HG03575 (cell line): Measurements from ENCODE around the gene RNF141.

Source experiments
- ATAC-seq: cut with Tn5 transposase; IDR thresholded peaks from one replicate; pipeline ENCODE4 v1.9.1; 2021; ENCODE audit not compliant: unreplicated experiment, insufficient number of reproducible peaks, low FRiP score; ENCODE audit errors: extremely low read depth

RNF141 gene

GRCh38 chr11:10528121-10528520, 12.9 kb downstream of the RNF141 start:
- ATAC-seq: no peak

DNA sequence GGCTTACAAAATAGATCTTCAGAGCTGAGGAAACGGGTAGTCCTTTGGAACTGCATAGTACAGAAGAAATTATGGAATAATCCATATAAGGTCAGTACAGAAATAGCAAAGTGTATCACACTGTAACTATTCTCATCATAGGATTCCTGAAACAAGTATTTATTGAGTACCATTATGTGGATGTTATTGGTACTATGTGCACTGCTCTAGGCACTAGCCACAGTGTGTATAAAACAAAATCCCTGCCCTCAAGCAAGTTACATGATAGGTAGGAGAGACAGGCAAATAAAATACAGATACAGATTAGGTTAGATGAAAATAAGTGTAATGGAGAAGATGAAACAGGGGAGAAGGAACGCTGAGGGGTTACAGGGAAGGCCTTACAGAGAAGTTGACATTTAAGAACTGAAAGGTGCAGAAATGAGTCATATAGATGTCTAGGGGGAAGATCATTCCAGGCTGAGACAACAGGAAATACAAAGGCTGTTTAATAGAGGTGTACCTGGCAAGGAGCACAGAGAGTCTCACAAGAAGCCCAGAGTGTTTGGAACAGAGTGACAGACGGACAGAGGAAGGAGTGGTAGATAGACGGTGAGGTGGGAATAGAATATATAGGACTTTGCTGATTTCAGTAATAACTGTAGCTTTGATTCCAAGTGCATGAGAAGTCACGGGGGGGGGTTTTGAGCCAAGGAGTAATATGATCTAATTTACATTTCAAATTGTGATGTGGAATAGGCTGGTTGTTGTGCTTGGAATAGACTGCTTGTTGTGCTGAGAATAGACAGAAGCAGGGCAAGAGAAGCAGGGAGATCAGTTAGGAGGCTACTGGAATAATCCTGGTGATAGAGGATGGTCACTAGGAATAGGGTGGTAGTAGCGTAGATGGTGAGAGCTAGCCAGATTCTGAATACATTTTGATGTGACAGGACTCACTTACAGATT, 13.7 kb downstream of the RNF141 start:
- peak; percentile 66 for ATAC-seq

DNA sequence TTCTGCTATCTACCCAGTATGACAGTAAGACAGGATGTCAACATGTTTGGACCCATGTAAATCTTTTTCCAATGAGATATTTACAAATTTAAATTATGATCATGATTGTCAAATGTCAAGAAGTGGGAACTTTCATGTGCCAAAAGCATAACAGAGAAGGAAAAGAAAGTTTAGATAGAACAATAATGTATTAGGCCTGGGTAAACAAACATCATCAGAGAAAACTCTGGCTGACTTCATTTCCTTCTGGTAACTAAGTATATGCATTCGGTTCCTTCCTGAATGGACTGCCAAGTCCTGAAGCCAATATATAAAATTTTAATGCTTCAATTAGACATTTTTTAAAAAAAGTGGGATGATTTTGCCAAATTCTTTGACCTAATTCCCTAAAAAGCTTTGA, 16.5 kb downstream of the RNF141 start:
- ATAC-seq: no peak

GRCh38 chr11:10522921-10523320, 18.1 kb downstream of the RNF141 start:
- no peak for ATAC-seq

- no peak for ATAC-seq
Measured at GRCh38 chr11:10522276-10522675, 18.7 kb downstream of the RNF141 start.

DNA sequence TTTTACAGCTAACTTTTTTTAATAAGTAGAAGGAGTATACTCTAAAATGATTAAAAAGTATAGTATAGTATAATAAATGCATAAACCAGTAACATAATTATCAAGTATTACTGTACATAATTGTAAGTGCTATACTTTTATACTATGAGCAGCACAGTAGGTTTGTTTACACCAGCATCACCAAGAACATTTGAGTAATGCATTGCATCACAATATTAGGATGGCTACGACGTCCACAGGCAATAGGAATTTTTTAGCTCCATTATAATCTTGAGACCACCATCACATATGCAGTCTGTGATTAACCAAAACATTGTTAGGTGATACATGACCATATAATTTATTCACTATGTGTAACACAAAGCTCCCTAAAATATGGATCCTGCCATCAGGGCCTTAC, 20.4 kb downstream of the RNF141 start:
- ATAC-seq: no peak

GRCh38 chr11:10519630-10520029, 21.4 kb downstream of the RNF141 start:
- ATAC-seq: no peak

DNA sequence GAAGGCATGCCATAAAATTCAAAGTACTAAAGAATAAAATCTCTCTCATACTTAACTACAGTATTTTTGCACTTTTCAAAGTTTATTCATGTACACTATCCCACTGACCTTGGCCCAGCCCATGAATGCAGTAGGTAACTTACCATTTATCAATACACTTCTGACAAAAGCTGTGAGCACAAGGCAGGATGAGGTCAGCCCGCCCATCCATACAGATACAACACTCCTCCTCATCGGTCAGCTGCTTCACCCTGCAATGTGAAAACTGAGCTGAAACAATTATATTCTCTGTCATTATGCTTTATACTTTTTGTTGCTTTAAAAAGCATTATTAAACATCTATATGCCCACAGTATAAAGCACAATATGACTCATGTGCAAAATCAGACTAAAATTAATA, 22.1 kb downstream of the RNF141 start:
- ATAC-seq: no peak

DNA sequence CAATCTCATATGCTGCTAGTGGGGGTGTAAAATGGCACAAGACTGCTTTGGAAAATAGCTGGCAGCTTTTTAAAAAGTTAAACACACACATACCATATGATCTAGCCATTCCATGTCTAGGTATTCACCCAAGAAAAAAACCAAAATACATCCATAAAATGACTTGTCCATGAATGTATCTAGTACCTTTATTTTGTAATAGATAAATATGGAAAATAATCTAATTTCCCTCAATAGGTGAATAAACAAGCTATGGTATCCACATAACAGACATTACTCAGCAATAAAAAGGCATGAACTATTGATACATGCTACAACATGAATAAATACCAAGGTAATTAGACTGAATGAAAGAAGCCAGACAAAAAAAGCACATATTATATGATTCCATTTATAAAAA, 22.9 kb downstream of the RNF141 start:
- no peak for ATAC-seq

- no peak for ATAC-seq
Measured at GRCh38 chr11:10515418-10515817, 25.6 kb downstream of the RNF141 start.

- ATAC-seq: no peak
Measured at GRCh38 chr11:10514709-10515108, 26.3 kb downstream of the RNF141 start.

GRCh38 chr11:10514202-10514601, 26.8 kb downstream of the RNF141 start:
- ATAC-seq: no peak

DNA sequence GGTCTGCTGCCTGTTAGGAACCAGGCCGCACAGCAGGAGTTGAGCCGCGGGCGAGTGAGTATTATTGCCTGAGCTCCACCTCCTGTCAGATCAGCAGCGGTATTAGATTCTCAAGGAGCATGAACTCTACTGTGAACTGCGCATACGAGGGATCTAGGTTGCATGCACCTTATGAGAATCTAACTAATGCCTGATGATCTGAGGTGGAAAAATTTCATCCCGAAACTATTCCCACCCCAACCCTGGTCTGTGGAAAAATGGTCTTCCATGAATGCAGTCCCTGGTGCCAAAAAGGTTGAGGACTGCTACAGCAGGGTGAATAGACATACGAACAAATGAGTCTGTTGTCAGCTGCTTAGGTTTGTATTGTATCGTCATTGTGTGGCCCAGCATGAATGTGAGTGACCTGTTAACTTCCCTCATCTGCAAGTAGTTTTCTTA, 29.8 kb downstream of the RNF141 start:
- ATAC-seq: no peak

GRCh38 chr11:10506008-10506370, 35.0 kb downstream of the RNF141 start:
- ATAC-seq: no peak

DNA sequence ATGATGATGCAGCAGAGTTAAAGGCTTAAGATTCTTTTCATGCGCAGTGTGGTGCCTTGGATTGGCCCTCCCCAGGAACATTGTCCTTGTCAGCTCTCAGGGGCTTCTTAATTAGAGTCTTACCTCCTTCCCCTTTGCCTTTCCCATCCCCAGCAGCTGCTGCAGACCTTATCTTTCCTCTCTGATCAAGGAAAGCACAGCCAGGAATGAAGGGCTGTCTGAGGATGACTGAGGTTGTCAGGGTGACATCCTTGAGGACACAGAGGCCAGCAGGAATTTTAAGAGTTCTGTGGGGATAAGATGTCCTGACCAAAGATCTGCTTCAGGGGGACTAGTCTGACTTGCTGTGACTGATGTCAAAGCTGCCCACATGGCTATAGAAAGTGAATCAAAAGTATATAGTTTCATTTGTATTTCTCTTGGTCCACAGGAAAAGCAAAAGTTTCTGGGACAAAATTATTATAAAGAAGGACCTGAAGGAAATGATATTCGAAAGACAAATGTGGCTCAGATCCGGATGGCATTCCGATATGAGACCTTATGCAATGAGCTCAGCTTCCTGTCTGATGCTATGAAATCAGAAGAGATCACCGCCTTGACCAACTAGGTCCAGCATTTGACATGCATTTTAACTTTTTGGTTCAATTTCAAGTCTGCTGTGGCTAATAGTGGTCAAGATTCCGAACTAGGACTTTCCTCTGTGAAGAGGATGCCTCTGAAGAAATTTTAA, 35.5 kb downstream of the RNF141 start:
- no peak for ATAC-seq

DNA sequence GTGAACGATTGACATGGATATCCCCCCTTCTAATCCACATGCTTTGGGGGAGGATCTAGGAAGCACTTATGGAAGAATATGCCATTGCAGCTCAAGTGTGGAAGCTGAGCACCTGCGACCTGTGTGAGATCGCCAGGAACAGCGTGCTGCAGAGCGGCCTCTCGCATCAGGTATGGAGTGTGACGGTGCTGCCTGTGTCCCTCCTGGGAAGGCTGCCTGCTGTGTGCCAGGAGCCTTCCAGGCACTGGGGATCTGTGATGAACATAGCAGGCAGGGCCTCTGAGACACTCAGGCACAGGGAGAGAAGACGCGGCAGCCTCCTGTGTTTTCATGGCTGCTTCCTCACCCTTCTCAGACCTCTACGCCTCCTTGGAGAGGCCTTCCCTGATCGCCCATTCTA, 36.5 kb downstream of the RNF141 start:
- no peak for ATAC-seq

DNA sequence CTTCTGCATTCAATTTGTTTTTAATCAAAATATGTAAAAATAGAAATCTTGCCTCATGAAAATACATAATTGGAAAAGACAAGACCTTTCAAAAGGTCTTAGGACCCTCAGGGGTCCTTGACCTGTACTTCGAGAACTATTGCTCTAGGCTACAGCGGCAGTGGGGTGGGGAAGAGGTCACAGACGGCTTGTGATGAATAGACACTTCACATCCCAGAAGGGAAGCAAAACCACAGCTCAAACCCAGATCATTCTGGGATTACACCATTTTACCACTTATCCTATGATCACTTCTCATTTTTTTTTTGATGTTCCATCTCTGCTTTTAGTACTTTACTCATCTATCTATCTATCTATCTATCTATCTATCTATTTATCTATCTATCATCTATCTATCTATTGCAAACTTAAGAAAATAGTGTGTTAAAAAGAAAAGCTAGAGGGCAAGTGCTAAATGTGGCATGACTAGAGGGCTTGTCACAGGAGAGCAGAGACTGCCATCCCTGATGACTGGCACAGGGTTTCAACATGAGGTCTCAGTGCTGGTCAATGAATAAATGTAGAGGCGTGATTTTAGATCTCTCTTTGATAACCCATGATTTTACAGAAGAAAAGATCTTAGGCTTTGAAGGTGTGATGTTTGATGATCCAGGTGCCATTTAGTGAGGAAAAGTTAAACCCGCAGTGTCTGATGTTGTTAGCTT, 37.1 kb downstream of the RNF141 start:
- ATAC-seq: no peak

- ATAC-seq: no peak
Measured at GRCh38 chr11:10503221-10503620, 37.8 kb downstream of the RNF141 start.

DNA sequence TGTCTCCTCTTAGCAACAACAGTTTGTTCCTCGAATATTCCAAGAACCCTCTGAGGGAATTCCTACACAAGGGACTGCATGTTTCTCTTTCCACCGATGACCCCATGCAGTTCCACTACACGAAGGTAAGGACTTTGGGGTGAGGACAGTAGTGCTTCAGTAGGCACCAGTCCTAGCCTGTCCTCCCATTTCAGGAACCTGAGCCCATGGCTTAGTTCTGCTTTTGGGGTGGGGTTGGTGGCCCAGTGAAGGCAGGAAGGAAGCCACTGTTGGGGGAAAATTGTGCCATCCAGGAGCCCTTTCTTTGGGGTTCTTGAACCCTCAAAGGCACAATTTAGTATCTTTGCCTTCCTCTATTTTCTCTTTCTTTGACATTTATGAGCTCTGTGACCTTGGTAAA, 38.2 kb downstream of the RNF141 start:
- no peak for ATAC-seq
